Measurements from ENCODE around the gene GPX7.
A peak's percentile ranks its signal among the peaks of the same experiment; 100 is the strongest.
"Not testable (repeated sequence)": the region's sequence is repeated elsewhere in the genome, so short reads cannot be mapped to it uniquely, and the experiment has no call there.

GPX7 gene

GRCh38 chr1:52601991-52602855 is at the start of gene GPX7:
Gene GPX7 (plus strand): TSS chr1:52602371. CDS start chr1:52602410, 39 bp downstream.
- DNase-seq (ENCODE audit: low read depth) = no peak

GRCh38 chr1:52552505-52553361 is 49.4 kb upstream of the GPX7 start, which contains the start of gene TUT4:
Gene TUT4 (minus strand): TSS chr1:52553092. CDS start chr1:52526280, 26,812 bp downstream.
- peak; percentile 24 for DNase-seq (ENCODE audit: low read depth)

- peak; percentile 34 for DNase-seq (ENCODE audit: low read depth)
Measured at GRCh38 chr1:52553362-52554266, 48.6 kb upstream of the GPX7 start.

GRCh38 chr1:52554267-52554640 is 47.9 kb upstream of the GPX7 start:
- no peak for DNase-seq (ENCODE audit: low read depth)

- DNase-seq (ENCODE audit: low read depth) = no peak
Measured at GRCh38 chr1:52554756-52555155, 47.4 kb upstream of the GPX7 start.

- no peak for DNase-seq (ENCODE audit: low read depth)
Measured at GRCh38 chr1:52556641-52557360, 45.4 kb upstream of the GPX7 start.

- no peak for DNase-seq (ENCODE audit: low read depth)
Measured at GRCh38 chr1:52558941-52559340, 43.2 kb upstream of the GPX7 start.

- no peak for DNase-seq (ENCODE audit: low read depth)
Measured at GRCh38 chr1:52559875-52560274, 42.3 kb upstream of the GPX7 start.

- DNase-seq (ENCODE audit: low read depth) = no peak
Measured at GRCh38 chr1:52562766-52563165, 39.4 kb upstream of the GPX7 start.

- no peak for DNase-seq (ENCODE audit: low read depth)
Measured at GRCh38 chr1:52567943-52568342, 34.2 kb upstream of the GPX7 start.

GRCh38 chr1:52569449-52570210 is 32.5 kb upstream of the GPX7 start:
- no peak for DNase-seq (ENCODE audit: low read depth)

GRCh38 chr1:52571783-52572182 is 30.4 kb upstream of the GPX7 start:
- no peak for DNase-seq (ENCODE audit: low read depth)

GRCh38 chr1:52572387-52572786 is 29.8 kb upstream of the GPX7 start:
- DNase-seq (ENCODE audit: low read depth) = no peak

- DNase-seq (ENCODE audit: low read depth) = peak; percentile 91
Measured at GRCh38 chr1:52574594-52574993, 27.6 kb upstream of the GPX7 start.

- no peak for DNase-seq (ENCODE audit: low read depth)
Measured at GRCh38 chr1:52576074-52576473, 26.1 kb upstream of the GPX7 start.

- DNase-seq (ENCODE audit: low read depth) = not testable (repeated sequence)
Measured at GRCh38 chr1:52578066-52578465, 24.1 kb upstream of the GPX7 start.

GRCh38 chr1:52579415-52579814 is 22.8 kb upstream of the GPX7 start:
- DNase-seq (ENCODE audit: low read depth) = no peak

- no peak for DNase-seq (ENCODE audit: low read depth)
Measured at GRCh38 chr1:52580283-52580682, 21.9 kb upstream of the GPX7 start.

- no peak for DNase-seq (ENCODE audit: low read depth)
Measured at GRCh38 chr1:52582116-52582696, 20.0 kb upstream of the GPX7 start.

GRCh38 chr1:52585474-52585873 is 16.7 kb upstream of the GPX7 start:
- DNase-seq (ENCODE audit: low read depth) = no peak
